Measurements from ENCODE around the gene GIT1.

DNA sequence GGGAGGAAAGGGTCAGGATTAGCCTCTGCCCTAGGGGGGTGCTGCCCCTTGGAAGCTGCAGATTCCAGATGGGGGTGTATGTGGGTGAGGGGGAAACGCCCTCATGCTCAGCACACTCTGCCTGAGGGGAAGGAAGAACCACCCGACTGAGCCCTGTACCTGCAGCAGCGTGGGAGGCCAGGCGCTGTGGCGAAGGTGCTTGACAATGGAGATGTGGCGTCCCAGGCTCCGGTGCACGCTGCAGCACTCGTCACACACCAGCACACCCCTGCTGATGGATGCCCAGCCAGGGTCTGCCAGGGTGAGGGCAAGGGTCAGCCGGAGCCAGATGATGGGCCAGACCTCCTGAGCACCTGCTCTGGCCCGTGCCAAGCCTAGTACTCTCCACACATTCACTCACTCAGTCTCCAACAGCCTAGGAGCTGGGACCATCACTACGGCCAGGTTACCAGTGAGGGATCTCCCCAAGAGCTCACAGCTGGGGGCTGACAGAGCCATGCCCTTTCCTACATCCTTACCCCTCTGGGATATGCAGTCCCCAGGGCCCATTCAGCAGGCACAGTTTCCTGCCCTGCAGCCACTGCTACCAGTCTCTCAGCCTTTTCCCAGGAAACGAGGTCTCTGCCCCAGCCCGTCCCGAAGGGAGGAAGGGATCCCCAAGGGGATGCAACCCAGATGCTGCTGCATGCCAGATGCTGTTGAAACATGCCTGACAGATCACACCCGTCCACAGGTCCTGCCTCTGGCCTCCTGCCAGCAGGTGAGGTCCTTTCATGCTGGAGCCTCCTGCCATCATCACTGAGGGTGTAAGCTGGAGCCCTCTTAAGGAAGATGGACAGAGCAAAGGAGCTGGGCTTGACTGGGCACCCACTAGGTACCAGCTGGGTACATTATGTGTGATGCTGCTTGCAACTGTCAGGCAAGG lies 5.9 kb downstream of the GIT1 start:
- TF ChIP-seq, protein P1, sequence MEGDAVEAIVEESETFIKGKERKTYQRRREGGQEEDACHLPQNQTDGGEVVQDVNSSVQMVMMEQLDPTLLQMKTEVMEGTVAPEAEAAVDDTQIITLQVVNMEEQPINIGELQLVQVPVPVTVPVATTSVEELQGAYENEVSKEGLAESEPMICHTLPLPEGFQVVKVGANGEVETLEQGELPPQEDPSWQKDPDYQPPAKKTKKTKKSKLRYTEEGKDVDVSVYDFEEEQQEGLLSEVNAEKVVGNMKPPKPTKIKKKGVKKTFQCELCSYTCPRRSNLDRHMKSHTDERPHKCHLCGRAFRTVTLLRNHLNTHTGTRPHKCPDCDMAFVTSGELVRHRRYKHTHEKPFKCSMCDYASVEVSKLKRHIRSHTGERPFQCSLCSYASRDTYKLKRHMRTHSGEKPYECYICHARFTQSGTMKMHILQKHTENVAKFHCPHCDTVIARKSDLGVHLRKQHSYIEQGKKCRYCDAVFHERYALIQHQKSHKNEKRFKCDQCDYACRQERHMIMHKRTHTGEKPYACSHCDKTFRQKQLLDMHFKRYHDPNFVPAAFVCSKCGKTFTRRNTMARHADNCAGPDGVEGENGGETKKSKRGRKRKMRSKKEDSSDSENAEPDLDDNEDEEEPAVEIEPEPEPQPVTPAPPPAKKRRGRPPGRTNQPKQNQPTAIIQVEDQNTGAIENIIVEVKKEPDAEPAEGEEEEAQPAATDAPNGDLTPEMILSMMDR (IDR thresholded peaks at IDR 0.05) = no peak
- TF ChIP-seq POLR2AphosphoS5 (IDR thresholded peaks at IDR 0.05) (no peak), POLR2A (IDR thresholded peaks at IDR 0.05) (no peak), EP300 (IDR thresholded peaks at IDR 0.05) (no peak)

Data from stomach (tissue), 4 donors.